Fibroblast of skin of right quadriceps (primary cell): ENCODE measurements around the gene IFNLR1.

Experiments
- DNase-seq: peaks from one replicate; pipeline ENCODE4 v3.0.0-alpha.2; 2013

IFNLR1 gene

DNA sequence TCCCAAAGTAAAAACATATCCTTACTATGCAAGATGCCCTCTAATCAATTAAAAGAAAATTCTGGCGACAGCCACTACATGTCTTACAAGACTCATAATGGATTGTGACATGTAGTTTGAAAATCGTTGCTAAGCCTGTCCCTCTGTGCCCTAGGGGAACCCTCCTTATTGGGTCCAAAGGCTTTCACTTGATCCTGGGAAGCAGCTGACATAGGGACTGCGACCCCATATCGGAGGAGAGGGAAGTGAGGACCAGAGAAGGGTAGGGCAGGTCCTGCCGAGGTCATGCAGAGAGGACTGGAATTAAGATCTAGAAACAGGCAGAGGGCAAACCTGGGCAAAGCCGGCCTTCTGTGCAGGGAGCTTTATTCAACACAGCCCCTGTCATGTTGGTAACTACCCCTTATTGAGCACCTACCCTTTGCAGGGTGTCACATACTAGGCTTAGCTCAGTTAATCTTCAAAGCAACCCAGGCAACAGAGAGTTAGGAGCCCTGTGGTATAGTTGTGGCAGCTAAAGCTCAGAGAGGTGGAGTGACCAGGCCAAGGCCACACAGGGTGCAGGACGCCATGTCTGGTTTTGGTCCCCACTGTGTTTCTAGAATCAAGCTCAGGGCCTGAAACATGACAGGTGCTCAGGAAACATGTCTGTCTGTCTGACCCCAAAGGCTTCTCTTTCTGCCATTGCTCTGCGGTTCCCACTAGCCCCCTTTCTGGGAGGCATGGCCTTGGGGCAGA, 18.4 kb upstream of the IFNLR1 start:
- DNase-seq = no peak

DNA sequence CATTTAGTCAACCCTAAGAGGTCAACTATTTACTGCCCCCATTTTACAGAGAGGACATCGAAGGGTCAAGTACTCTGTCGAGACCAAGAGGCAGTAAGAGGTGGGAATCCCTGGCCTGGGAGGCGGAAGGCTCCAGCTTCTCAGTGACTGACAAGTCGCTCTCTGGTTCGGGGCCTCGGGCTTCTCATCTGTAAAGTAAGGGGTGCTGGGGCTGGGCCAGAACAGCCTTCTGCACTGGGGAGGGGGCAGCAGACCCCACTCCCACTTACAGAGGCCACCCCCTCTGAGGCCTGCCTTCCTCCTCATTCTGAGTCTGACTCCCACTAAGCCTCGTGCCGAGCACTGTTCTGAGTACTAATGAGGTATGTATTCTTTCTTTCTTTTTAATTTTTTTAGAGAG, 17.0 kb upstream of the IFNLR1 start:
- no peak for DNase-seq

DNA sequence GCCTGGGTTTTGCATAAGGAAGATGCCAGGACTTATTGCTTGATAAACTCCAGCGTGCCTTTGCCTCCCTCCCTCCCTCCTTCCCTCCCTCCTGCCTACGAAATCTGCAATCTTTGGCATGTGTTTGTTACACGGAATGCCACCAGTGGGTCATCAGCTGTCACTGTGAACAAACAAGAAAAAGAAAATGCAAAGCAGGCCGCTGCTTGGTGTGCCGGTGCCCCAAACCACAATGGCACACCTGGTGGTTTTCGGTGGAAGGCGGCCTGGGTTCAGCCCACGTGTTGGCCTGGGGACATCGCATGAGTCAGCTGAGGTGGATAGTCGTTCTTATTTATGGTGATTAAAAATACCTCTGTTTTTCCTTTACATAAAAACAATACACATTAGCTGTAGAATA, 16.3 kb upstream of the IFNLR1 start:
- DNase-seq = no peak

DNA sequence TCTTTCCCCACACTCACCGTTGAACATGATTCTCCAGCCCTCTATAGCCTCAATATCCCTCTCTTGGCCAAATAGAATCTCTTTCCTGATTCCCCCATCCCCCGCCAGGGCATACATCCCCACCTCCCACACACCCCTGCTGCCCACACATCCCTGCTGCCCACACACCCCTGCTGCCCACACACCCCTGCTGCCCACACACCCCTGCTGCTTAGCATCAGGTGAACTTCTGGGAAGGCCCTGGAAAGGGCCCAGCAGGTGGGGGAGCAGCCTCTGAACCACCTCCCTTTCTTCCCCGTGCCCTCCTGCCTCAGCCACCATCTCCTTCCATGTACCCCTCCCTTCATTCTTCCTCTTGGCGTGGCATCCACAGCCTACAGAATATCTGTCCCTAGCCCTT, 15.9 kb upstream of the IFNLR1 start:
- no peak for DNase-seq

DNA sequence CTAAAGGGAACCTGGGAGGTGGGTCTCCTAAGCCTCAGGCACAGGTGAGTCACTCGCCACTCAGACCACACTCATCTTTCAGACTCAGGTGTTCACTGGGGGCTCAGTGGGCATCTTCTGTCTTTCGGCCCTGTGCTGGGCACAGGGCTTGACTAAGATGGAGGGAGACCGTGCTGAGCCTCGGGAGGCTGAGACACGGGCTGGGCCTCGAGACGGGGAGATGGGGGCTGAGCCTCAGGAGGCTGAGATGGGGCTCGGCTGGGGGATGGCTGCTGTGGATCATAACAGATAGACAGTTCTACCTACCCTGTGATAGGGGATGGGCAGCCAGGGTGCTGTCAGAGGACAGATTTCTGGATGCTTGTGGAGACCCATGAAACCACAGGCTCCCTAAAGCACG, 15.5 kb upstream of the IFNLR1 start:
- DNase-seq = no peak

DNA sequence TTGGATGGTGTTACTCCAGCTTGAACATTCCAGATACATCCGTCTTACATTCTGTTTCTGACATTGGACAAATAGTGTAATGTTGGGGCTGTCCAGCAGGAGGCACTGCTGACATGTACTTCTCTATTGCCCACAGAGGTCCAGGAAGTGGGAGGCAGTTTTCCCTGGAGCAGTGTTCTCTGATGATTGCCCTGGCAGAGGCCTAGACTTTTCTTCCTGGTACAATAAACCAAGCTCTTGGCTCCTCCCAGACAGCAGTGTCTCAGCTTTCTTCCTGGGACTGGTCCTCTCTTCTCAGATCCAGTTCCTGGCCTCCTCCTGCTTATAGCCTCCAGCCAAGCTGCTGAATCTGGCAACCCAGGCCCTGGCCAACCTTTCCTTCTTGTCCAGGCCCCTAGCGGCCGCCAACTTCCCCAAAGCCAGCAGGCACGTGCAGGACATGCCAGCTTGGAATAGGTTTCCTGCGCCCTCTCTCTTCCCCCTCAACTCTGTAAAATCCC, 14.9 kb upstream of the IFNLR1 start:
- peak; percentile 86 for DNase-seq

DNA sequence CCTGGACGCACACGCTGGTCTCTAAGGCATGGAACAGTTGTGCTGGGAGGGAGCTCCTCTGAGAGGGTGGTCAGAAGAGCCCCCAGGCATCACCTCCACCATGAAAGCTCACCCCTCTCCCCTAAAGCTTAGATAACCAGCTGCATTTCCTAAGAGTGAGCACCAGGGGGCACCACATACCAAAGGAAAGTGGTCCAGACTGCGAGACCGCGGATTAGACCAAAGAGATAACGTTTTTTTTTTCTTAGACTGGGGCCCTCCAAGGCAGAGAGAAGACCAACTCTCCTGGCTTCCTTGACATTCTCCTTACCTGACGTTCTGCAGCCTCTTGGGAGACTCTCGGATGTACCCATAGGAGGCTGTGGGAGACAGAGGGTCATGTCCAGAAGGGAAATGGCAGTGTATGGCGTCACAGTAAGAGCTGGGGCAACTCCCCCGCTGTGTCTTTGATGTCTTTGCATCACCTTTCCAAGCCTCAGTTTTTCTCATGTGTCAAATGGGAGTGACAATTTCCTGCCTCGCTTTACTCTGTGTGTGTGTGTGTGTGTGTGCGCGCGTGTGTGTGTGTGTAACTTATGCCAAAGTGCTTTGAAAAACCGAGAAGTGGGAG, 12.3 kb upstream of the IFNLR1 start:
- DNase-seq = peak; percentile 60

DNA sequence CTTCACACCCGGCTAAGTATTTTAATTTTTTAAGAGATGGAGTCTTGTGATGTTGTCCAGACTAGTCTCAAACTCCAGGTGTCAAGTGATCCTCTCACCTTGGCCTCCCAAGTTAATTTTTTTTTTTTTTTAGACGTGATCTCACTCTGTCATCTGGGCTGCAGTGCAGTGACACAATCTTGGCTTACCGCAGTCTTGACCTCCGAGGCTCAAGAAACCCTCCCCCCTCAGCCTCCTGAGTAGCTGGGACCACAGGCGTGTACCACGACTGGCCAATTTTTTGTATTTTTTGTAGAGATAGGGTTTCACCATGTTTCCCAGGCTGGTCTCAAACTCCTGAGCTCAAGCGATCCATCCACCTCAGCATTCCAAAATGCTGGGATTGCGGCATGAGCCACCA, 11.7 kb upstream of the IFNLR1 start:
- no peak for DNase-seq

DNA sequence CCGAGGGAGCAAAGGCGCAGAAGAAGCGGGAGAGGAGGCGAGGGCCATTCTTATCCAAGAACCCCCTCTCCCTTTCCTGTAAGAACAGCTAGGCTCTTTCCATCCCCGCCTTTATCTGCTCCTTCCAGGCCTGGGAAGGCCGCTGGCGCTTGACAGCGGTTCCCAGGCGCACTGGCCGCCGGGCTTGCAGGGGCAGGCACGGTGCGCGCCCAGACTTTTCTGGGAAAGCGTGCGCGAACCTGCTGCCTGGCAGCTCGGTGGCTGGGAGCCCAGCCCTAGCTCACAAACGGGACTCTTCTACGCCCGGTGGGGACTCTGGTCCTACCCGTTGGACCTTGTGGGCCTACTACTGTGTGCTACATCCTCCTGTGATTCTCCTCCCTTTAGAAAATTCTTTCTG, 8.8 kb upstream of the IFNLR1 start:
- DNase-seq = no peak

DNA sequence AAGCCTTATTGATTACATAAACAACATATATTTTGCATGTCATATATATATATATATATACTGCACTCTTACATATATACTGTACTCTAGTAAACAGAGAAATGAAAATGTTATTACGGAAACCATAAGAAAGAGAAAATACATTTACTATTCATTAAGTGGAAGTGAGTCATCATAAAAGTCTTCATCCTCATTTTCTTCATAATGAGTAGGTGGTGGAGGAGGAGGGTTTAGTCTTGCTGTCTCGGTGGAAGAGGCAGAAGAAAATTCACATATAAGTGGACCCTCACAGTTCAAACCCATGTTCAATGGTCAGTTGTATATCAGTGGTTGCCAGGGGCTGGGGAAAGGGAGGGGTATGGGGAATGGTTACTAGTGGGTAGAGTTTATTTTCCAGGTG, 8.0 kb upstream of the IFNLR1 start:
- DNase-seq = no peak

DNA sequence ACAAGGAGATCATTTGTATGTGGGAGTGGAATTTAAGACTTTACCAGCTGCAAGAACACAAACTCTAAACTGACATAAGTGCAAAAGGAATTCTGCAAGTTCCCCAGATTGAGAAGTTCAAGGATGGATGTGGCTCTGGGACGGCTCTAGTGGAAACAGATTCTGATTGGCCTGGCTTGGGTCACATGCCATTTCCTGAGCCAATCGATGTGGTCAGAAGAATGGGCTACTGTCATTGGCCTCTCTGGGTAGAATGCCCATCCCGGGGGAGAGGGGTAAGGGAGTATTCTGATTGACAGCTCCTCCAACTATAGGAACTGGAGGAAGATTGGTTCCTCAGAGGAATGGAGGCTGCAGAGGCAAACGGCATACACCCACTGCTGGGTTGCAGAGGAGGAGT, 6.0 kb upstream of the IFNLR1 start:
- DNase-seq = peak; percentile 18

DNA sequence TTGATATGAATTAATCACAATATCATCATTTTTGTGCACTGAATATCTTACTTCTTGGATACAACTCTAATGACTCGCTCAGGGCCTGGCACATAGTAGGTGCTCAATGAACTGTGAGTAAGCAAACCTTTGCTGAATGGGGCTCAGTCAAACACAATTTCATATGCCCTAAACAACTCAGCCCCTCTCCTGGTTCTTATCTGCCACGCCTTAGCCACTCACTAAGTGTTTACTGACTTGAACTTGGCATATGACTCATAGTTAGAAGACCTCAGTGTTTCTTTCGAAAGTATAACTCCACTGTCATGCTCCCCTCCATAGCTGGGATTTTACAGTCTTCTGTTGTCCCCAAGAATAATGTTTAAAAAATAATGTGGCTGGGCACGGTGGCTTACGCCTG, 4.8 kb upstream of the IFNLR1 start:
- DNase-seq = peak; percentile 28

DNA sequence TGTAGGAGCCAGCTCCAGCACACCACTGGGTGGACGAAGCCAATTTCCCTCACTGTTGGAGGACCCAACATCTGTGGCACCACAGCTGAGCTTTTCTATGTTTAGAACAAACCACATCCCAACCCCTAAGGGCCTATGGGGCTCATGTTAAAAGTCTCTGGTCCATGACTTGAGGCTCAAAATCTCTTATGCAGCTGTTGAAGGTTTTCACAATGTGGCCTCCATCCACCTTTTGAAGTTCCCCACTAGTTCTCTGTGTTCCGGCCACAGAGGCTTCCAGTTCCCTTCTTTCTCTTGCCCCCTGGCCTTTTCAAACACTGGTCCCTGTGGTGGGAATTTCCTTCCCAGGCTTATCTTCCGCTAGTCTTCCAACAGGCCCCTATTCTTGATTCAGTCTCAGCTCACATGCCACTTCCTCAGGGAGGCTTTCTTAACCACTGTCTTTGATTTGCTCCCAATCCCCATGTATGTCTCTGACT, 3.9 kb upstream of the IFNLR1 start:
- DNase-seq = no peak

DNA sequence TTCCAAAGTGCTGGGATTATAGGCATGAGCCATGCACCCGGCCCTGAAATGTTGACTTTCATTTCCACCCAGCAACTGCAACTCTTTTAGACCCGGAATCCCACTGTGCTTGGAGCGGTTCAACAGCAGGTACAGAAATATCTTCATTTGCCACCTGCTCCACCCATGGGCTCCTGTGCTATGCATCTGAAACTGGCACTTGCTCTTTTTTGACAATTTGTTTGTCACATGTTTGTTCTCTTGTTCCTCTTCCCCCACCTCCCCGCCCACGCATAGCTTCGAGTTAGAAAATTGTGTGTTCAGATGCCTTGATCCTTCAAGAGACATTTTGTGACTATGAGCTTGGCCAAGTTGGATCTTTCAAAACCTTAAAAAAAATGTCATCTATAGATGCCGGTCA, 2.4 kb upstream of the IFNLR1 start:
- no peak for DNase-seq

DNA sequence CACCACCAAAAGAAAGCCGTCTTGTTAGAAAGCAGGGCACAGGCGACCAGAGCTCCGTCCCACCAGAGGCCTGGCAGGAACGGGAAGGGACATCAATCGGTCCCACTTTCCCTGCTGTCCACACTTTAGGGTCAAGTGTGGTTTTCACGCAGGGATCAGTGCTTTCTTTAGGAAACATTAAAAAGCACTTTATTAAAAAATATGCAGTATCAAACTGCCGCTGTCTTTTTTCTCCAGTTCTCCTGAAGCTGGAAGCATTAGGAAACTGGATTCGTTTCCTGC, 437 bp downstream of the IFNLR1 start:
- no peak for DNase-seq

DNA sequence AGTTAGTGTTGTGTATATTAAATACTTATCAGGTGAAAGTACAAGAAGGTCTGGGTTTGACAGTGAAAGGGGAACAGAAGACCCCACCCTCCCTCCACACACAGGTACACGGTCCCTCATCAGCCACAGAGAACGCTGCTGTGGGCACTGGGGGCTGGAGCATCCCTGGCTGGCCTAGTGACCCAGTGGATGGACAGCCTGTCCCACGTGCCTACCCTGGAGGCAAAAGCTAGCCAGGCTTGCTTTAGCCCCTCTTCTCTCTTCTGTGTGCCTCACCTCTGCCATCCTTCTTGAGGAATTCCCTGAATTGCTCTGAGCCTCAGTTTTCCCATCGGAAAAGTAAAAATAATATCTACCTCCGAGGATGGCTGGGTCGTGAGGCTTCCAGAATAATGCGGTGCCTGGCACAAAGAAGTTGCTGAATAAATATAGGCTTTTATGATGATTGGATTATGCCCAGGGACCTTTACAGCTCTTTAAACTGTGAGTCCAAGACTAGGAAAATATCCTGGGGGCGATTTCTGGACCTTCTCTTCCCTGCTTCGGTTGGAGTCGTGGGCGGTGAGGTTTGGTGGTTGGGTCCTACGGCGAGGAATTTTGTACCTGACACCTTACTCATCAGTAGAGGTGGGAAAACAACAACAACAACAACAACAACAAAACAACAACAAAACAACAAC, 918 bp downstream of the IFNLR1 start:
- no peak for DNase-seq

DNA sequence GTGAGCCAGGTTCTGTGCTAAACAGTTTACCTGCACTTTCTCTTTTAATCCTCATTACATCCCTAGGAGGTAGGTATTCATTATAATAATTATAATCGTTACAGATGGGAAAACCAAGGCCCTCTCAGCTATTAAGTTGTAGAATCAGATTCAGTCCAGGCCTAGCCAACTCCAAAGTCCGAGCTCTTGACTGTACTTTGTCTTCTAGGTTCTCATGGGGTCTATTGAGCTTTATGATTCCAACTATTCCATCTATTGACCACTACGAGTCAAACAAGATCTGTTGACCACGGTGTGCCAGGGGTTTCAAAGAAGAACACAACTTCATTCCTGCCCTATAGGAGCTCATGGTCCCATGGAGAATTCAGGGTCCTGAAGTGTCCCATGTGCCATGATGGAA, 2.0 kb downstream of the IFNLR1 start:
- DNase-seq = no peak

DNA sequence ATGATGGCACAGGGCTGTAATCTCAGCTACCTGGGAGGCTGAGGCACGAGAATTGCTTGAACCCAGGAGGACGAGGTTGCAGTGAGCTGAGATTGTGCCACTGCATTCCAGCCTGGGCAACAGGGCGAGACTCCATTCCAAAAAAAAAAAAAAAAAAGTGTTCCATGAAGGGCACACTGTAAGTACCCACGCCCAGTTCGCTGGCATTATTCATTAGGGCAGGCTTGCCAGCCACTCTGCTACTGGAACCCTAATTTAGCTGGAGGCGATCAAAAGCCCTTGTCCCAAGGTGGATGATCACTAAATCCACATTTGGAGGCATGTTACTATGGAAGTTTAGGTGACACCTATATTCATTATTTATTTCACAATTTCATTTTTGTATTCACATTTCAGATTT, 5.0 kb downstream of the IFNLR1 start:
- DNase-seq = no peak

DNA sequence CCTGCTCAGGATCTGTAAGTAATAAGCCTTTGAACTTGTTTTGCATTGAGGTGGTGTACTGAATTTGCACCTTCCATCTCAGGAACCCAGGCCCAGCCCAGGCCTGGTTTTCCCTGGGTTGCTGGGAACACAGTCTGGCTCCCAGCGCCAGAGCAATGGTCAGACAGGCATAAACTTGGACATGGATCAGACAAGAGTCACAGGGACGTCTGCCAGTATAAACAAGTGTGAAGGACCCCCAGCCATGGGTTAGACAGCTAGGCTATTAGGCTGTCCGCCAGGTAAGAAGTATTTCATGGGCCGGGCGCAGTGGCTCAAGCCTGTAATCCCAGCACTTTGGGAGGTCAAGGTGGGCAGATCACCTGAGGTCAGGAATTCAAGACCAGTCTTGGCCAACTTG, 5.5 kb downstream of the IFNLR1 start:
- DNase-seq = no peak

DNA sequence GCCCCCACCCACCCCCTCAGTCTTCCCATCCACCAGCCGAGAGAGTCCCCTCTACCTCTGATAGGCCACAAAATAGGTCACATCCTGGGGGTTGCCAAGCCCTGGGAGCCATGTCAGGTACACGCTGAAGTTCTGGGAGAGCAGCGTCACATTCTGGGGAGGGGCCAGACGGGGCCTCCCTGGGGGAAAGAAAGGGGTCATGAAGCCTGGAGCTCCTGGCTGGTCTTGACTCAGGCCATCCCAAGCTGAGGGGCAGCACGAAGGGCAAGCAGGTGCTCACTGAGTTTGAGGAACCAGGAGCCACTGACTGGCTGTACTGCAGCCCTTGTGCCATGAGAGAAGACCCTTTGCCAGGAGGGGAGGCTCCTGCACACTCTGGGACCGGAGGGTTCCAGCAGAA, 6.4 kb downstream of the IFNLR1 start:
- DNase-seq = no peak

DNA sequence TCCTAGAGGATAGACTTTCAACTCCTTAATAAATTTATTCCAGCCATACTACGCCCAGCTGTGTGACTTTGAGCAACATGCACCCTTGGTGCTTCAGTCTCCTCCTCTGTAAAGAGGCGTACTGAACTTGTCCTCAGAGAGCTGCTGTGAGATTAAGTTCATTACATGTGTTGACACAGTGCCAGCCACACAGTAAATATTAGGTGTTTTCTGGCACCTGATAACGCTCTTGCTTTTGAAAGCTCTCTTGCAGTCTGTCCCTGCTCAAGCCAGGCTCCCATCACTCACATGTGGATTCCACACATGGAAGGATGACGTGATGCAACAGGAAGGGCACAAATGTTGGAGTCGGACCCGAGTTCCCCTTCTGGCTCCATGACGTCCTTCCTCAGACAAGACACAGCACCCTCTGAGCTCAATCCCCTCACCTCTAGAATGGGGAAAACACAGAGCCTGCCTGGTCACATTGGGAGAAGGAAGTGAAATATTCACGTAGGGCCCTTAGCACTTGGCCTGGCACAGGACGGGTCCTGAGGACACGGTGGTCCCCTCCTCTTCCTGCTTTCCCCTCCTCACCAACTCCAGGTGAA, 7.7 kb downstream of the IFNLR1 start:
- DNase-seq = no peak

DNA sequence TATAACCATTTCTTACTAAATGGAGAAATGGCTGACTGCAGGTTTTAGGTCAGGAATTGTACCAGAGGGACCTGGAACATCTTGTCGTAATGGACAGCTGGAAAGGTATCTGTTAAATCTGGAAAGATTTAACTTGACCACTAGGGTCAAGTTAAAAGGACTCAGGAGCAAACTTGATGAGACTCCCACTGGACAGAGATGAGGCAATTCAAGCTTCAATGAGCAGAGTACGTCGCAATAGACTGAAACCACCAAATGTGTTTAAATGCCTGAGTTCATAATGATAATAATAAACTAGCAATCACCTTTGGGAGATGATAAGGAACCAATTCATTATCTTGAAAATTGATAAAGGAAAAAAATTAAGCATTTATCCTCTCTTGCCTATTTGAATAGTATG, 8.7 kb downstream of the IFNLR1 start:
- no peak for DNase-seq

DNA sequence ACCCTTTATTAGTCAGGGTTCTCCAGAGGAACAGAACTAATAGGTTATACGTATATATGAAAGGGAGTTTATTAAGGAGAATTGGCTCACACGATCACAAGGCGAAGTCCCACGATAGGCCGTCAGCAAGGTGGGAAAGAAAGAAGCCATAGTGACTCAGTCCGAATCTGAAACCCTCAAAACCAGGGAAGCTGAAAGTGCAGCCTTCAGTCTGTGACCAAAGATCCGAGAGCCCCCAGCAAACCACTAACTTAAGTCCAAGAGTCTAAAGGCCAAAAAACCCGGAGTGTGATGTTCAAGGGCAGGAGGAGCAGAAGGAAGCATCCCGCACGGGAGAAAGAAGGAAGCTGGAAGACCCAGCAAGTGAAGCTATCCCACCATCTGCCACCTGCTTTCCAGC, 9.9 kb downstream of the IFNLR1 start:
- no peak for DNase-seq
